ENCODE measurements around the gene R3HDM2.
"Not testable (repeated sequence)": the region's sequence is repeated elsewhere in the genome, so short reads cannot be mapped to it uniquely, and the experiment has no call there.

The R3HDM2 gene

DNA sequence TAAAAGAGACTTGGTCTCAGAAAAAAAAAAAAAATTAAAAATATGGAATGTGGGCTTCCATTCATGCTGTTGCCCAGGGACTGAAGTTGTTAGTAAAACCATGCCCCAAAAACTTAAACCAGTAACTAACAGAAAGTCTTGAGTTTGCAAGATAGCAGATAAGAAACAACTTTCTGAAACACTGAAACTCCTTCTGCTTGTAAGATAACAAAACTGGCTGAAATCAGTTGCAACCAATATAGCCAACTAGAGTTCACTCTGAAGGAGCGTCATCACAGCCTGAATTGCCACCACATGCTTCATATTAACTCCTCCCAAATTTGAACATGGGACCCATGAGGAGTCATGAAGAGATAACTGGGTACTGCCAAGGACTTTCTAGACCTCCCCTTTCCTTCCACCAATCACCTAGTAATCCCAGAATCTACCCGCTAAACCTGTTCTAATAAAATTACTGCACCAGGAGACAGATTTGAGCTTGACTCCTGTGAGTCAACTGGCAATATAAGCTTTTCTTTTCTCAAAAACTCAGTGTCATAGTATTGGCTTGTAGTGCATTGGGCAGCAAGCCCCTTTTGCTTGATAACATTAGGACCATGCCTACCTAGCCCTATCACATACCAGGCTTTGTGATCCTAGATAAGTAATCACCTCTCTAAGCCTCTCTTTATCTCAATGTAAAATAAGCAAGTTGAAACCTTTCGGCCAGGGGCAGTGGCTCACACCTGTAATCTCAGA is 53.6 kb downstream of the R3HDM2 start:
- no peak for DNase-seq (ENCODE audit: low read depth)

DNA sequence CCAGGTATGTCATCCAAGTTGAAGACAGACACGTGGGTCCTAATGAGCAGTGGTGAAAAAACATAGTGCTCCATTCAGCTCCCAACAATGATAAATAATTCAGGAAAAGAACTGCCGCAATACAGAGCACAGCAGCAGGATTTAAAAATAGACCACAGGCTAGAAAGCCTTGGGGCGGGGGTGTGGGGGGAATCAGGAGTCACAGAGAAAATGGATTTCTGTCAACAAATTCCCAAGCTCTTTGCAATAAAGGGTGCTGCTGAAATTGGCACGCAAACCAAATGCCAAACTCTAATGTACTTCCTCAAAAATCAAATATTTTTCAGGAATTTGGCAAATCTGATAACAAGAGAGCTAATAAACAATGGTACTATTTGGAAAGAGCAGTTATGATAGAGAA is 58.6 kb downstream of the R3HDM2 start:
- no peak for DNase-seq (ENCODE audit: low read depth)

DNA sequence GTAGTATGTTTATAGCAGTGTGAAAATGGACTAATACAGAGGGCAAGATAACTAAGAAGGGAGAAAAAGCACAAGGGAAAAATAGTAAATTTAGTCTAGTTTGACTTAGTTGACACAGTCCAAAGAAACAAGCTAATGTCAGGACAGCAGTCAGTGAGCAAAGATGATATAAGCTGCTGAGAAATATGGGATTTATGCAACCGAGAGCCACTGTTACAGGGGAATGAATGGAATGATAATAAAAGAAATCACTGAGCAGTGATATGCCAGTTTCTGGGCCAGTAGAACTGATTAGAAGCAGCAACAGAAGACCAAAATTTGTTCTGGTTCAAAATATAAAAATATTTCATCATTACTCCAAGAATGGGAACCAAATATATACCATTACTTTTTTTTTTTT is 60.1 kb downstream of the R3HDM2 start:
- peak; percentile 64 for DNase-seq (ENCODE audit: low read depth)

DNA sequence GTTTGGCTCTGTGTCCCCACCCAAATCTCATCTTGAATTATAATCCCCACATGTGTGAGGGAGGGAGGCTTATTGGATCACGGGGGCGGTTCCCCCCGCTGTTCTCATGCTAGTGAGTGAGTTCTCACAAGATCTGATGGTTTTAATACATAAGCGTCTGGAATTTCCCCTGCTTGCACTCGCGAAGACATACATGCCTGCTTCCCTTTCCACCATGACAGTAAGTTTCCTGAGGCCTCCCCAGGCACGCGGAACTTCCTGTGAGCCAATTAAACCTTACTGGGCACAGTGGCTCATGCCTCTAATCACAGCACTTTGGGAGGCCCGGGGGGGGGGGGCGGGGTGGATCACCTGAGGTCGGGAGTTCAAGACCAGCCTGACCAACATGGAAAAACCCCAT is 60.8 kb downstream of the R3HDM2 start:
- no peak for DNase-seq (ENCODE audit: low read depth)

DNA sequence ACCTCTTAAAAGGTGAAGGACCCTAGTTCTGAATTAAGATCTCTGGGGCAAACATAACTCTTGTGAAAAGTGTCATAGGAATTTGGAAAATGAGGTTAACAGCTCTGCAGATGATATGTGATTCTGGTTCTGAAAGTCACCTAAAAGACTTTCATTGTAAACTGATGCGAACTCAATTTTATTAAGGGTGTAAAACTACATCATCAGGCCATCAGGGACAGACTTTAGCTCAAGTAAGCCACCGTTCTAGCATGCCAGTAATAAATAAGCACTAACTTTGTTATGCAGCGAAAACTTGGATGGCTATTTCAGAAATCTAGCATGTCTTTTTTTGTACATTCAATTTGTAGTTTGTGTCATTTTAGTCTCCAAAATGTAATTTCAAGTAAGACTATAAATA is 61.6 kb downstream of the R3HDM2 start:
- no peak for DNase-seq (ENCODE audit: low read depth)

DNA sequence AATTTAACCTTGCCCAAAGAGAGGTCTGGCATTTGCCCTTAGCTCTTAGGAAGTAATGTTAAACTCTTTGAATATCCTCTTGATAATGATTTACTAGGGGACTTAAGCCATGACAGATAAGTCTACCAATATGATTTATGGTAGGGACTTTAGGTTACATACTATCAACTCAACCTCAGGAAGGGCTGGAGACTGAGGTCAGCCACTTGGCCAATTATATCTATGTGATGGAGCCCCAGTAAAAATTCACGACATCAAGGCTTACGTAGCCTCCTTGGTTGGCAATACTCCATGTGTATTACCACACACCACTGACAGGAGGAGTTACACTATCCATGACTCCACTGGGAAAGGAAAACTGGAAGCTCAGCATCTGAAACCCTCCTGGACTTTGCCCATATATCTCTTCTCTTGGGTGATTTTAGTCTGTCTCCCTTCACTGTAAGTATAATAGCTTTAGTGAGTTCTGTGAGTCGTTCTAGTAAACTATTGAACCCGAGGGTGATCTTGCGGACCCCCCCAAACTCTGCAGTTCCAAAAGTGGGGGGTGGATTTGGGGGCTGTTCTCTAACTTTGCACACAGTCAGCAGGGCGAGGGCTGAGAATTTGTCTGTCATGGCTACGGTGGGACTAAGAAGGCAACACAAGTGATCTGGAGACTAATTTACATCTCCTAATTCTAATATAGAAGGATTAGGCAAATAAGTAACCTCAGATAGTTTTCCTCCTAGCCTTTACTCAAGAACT is 62.3 kb downstream of the R3HDM2 start:
- DNase-seq (ENCODE audit: low read depth), result no peak

DNA sequence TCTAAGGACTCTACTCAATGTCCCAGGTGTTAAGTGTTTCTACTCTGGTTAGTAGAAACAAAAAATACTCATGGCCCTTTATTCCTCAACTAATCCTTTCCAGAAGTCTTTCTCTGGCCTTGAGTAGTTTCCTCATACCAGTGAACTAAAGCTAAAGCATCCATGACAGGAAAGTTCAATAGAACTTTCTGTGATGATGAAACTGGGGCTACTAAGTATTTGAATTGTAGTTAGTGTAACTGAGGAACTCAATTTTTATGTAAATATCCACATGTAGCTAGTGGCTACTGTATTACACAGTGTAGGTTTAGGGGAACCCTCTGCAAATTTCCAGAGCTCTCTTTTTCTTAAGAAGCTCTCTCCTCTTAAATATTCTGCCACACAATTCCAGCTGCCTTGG is 63.7 kb downstream of the R3HDM2 start:
- DNase-seq (ENCODE audit: low read depth), result peak; percentile 14

DNA sequence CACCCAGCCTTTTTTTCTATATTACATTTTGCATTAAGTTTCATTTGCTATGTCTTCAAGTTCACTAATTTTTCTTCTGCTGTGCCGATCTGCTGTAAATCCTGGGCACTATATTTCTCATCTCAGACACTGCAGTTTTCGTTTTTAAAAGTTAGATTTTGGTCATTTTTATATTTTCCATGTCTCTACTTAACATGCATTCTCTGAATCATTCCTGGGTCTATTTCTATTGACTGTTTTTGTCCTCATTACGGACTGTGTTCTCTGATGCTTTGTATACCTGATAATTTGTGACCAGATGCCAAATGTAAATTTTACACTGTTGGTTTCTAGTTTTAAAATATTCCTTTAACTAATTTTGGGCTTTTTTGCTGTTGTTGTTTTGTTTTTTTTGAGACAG is 64.5 kb downstream of the R3HDM2 start:
- no peak for DNase-seq (ENCODE audit: low read depth)

DNA sequence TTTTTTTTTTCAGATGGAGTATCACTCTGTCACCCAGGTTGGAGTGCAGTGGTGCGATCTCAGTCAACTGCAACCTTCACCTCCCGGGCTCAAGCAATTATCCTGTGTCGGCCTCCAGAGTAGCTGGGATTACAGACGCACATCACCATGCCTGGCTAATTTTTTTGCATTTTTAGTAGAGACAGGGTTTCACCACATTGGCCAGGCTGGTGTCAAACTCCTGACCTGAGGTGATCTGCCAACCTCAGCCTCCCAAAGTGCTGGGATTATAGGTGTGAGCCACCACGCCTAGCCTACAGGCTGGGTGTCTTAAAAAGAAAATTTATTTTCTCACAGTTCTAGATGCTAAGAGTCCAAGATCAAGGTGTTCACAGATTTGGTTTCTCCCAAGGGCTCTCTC is 66.7 kb downstream of the R3HDM2 start:
- DNase-seq (ENCODE audit: low read depth), result not testable (repeated sequence)

DNA sequence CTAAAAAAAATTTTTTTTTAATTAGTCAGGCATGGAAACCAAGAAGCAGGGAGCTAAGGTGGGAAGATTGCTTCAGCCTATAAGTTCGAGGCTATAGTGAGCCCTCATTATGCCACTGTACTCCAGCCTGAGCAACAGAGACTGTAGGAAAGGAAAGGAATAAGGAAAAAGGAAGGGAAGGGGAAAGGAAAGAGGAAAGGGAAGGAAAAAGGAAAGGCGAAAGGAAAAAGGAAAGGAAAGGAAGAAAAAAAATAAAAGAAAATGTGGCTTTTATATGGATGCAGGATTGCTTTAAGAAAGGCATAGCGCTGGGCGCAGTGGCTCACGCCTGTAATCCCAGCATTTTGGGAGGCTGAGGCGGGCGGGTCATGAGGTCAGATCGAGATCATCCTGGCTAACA is 70.4 kb downstream of the R3HDM2 start:
- DNase-seq (ENCODE audit: low read depth), result no peak

DNA sequence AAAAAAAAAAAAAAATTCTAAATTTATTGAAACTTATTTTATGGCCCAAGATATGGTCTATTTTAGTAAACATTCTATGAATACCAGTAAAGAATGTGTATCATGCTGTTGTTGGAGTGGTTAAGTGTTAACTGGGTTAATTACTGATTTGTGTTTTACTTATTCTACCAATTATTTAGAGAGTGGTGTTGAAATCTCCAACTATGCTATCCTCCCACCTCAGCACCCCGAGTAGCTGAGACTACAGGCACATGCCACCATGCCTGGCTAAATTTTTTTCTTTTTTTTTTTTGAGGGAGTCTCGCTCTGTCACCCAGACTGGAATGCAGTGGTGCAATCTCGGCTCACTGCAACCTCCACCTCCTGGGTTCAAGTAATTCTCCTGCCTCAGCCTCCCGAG is 72.2 kb downstream of the R3HDM2 start:
- DNase-seq (ENCODE audit: low read depth), result no peak

DNA sequence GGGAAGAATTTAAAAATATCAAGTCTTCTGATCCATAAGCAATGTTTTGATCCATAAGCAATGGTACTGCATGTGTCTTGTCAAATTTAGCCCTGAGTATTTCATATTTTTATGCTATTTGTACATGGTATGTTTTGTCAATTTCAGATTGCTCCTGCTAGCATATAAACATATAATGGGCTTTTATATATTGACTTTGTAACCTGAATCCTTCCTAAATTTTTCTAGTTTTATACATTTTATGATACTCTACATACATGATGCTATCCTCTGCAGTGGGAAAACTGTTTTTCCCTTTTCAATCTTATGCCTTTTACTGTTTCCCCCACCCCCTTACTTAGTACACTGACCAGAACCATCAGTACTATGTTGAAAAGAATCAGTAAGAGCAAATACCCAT is 75.1 kb downstream of the R3HDM2 start:
- DNase-seq (ENCODE audit: low read depth), result no peak

DNA sequence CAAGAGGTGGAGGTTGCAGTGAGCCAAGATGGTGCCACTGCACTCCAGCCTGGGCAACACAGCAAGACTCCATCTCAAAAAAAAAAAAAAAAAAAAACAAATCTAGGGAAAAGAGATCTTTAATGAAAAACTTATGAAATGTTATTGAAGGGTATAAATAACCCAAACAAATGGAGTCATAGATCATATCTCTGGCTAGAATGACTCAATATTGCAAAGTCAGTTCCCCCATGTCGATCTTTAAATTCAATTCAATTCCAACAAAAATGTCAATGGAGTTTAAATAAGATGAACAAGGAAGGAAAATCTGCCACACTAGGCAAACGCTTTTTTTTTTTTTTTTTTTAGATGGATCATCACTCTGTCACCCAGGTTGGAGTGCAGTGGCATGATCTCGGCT is 78.7 kb downstream of the R3HDM2 start:
- no peak for DNase-seq (ENCODE audit: low read depth)

DNA sequence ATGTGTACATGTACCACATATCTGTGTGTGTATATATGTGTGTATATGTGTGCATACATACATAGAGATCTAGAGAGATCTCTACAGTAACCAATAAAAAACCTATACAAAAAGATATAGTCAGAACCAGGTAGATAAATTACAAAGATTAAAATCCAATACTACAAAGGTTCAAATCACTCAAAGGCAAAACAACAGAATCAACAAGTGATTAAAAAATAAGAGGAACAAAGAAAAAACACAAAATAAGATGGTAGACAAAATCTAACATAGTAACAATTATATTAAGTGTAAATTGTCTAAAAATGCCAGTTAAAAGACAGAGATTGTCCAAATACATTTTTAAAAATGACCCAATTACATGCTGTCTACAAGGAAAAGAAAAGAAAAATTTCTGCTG is 83.6 kb downstream of the R3HDM2 start:
- no peak for DNase-seq (ENCODE audit: low read depth)

DNA sequence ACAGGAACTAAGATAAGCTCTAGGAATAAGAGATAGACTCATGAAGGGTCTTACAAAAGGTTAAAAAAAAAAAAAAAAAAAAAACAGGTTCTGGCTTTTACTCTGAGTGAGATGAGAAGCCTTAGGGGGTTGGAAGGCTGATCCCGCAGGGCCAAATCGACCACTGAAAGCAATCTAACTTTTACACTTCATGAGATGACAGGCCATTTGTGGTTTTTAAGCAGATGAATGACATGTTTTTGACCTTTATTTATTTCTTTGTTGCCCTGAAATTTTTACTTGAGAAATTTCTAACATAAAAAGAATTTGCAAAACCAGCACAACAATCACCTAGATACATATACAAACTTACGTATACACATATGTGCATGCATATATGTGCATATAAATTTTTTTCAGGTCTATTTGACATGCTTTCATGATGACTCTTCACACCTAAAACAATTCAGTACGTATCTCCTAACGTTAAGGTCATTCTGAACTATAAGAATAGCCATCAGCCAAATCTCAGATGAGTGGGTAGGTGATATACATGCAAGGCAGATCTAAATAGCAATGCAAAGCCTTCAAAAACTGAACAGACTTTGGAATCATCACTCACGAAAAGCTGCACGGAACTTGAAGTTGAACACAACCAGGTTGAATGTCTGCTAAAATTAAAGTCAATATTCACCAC is 87.0 kb downstream of the R3HDM2 start:
- no peak for DNase-seq (ENCODE audit: low read depth)

DNA sequence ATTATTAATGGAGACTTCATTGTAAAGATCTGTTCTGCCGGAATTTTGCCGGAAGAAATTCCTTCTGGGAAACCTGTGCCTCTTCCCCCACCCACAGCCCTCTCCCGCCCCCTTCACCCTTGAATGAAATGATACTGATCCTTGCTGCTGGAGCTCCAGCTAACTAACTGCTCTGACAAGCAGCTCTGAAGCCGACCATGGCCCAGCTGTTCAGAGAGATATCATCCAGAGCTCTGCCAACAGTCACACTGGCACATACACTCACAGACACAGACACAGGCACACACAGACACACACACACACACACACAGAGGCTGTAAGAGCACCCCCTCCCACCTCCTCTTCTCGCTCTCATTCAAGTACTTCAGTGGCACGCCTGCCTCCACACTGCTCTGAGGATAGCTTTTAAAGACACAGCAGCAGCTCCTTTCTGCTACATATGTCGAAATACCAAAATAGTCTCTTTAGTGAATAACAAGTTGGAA is 88.6 kb downstream of the R3HDM2 start:
- DNase-seq (ENCODE audit: low read depth), result peak; percentile 23

DNA sequence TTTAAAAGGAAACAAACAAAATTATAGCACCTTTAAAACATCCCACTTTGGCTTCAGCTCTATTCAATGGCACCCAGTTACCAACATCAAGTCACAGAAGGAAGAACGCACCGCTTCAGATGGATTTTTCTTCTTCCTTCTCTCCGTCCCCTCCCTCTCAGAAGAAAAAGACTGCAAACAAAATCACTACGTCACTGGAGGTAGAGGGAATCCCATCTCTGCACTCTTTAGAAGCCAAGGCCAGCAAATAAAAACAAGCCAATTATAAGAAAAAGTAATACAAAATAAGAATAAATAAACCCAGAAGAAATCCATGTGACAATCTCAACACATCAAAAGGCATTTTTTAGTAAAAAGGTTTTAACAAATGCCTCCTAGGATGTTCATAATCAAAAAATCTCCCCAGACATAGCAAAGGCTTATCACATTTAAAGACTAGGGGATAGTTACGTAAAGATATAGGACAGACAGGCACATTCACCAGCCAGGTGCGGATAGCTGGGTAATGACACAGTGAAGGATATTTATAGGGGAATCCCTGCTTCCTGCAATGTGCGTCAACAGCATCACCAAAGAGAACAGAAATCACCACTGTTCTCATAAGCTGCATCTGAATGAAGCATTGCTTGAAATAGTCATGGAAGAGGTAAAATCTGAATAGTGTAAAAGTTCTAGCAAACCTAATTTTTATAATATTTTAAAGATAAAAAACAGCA is 89.4 kb downstream of the R3HDM2 start:
- no peak for DNase-seq (ENCODE audit: low read depth)

DNA sequence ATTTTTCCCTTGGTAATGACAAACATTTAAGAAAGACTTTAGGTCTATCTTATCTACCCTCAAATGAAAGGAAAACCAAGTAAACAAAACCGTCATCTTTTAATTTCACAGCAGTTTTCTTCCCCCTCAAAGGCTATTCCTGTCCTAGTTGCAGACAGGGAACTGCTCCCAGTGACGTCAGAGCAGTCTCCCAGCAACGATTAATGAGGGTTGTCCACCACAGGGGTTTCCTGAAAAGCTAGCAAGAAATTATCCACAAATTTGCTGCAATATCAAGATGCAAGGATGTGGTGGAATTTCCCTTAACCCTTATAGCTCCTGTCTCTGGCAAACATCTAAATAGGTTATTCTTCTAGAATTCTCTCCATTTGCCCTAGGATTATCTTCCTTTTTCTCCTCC is 90.7 kb downstream of the R3HDM2 start:
- DNase-seq (ENCODE audit: low read depth), result peak; percentile 48

DNA sequence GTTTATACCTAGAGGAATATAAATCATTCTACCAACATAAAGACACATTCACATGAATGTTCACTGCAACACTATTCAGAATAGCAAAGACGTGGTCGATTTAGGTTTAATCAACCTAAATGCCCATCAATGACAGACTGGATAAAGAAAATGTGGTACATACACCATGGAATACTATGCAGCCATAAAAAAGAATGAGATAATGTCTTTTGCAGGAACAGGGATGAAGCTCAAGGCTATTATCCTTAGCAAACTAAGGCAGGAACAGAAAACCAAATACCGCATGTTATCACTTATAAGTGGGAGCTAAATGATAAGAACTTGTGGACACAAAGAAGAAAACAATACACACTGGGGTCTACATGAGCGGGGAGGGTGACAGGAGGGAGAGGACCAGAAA is 94.5 kb downstream of the R3HDM2 start:
- not testable (repeated sequence) for DNase-seq (ENCODE audit: low read depth)

DNA sequence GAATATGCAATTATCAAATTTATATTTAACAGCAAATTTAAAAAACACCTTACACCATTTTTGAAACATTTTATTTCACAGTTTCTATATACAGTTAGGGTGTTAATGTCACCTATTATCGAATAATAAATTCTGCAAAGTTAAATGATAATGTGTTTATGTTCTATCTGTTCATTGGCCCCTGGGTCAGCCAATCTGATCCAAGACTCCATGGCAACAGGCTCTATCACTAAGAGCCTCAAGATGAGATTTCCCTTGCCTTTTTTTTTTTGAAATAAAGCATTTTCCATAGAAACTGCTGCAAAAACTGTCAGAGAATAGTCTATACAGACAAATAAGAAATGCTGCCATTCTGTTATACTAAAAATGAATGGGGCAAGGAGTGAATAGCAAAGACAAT is 96.6 kb downstream of the R3HDM2 start:
- DNase-seq (ENCODE audit: low read depth), result no peak

DNA sequence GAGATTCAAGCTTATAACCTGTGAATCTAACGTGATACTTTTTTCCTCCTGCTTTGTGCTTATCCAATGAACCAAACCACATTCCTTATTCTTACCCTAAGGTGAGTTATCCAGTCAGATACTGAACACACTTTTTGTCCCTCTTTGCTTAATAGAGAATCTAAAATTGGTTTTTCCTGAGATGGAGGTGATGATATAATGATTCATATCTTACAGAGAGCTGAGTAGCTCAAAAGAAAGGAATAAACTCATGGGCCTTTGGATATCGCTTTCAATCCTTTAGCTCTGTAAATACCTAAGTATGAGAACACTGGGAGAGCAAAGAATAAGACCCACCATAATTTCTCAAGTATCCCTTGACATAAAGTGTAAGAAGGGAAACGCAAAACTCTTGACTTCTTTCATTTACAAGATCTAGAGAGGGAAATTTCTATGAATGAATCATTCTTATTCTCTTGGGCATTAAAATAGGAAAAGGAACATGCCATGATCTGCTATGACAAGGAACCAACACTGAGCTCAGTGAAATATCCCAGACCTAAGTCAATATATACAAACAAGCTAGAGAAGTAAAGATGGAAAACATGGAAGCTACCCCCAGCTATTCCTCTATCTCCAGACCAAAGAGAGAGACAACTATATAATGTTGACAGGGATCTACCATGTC is 98.1 kb downstream of the R3HDM2 start:
- no peak for DNase-seq (ENCODE audit: low read depth)

DNA sequence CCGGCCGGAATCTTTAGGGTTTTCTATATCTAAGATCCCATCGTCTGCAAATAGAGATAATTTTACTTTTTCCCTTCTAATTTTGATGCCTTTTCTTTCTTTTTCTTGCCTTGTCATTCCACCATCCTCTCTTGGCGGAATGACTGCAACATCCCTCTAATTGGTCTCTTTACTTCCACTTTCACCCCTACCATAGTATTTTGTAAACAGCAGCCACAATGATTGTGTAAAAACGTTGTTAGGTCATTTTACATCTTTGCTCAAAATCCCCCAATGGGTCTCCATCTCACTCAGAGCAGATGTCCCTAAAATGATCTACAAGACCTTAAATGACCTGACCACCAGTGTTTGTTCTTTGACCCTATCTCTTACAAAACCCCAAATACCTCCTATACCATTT is 99.9 kb downstream of the R3HDM2 start:
- DNase-seq (ENCODE audit: low read depth), result no peak
